OCI-LY3 (cell line): ENCODE measurements around the gene EAF2.

Experiments
- H2AFZ ChIP-seq: fragments of 200-600, 300-600 bp; shearing (Covaris generic); 2 replicates; pipeline ENCODE4 v1.6.0; 2014; ENCODE audit warnings: antibody characterized with exemption, low read depth, low read length
- H3K27ac ChIP-seq: fragments of 200-600, 300-600 bp; sonication (generic); 2 replicates; pipeline ENCODE4 v1.5.1; 2014; ENCODE audit warnings: mild to moderate bottlenecking, low read length, moderate library complexity, mixed read lengths
- H3K27me3 ChIP-seq: fragments of 200-600, 300-600 bp; sonication (generic); 2 replicates; pipeline ENCODE4 v1.6.1; 2014; ENCODE audit warnings: low read depth, low read length, mixed read lengths
- H3K36me3 ChIP-seq: fragments of 200-600, 300-600 bp; sonication (generic); replicated peaks from 2 replicates; pipeline ENCODE3; 2014; ENCODE audit warnings: low read depth, low read length, mixed read lengths
- H3K4me1 ChIP-seq: fragments of 300-600, 200-600 bp; sonication (generic); 2 replicates; pipeline ENCODE4 v1.6.1; 2014; ENCODE audit warnings: low read length, mixed read lengths
- H3K4me2 ChIP-seq: fragments of 200-600, 300-600 bp; sonication (generic); 2 replicates; pipeline ENCODE4 v1.6.1; 2014; ENCODE audit warnings: low read length, mixed read lengths
- H3K4me3 ChIP-seq: fragments of 300-600, 200-600 bp; sonication (generic); 2 replicates; pipeline ENCODE4 v1.5.1; 2014; ENCODE audit warnings: antibody characterized with exemption, mild to moderate bottlenecking, low read length, moderate library complexity
- H3K79me2 ChIP-seq: fragments of 300-600, 200-600 bp; shearing (Covaris generic); 2 replicates; pipeline ENCODE4 v1.6.1; 2014; ENCODE audit warnings: mild to moderate bottlenecking, low read length, mixed read lengths
- H3K9ac ChIP-seq: fragments of 300-600, 200-600 bp; shearing (Covaris generic); 2 replicates; pipeline ENCODE4 v1.6.0; 2014; ENCODE audit warnings: mild to moderate bottlenecking, low read length, moderate library complexity
- H3K9me3 ChIP-seq: fragments of 200-600, 300-600 bp; shearing (Covaris generic); 2 replicates; pipeline ENCODE4 v1.6.1; 2014; ENCODE audit warnings: low read length, mixed read lengths; ENCODE audit not compliant: insufficient read depth
- H4K20me1 ChIP-seq: fragments of 200-600, 300-600 bp; sonication (generic); 2 replicates; pipeline ENCODE4 v1.6.1; 2016; ENCODE audit warnings: low read length, mixed read lengths; ENCODE audit not compliant: insufficient read depth
- EZH2phosphoT487 ChIP-seq: fragments of 200-600 bp; shearing (Covaris generic); IDR thresholded peaks from 2 replicates; pipeline ENCODE4 v1.6.1; 2018; ENCODE audit warnings: antibody characterized with exemption, mixed run types, low read depth
- TF ChIP-seq, protein P1 (sequence below): fragments of 200-600, 300-600 bp; sonication (generic); IDR thresholded peaks from 2 replicates; pipeline ENCODE4 v1.5.1; 2014; ENCODE audit warnings: antibody characterized with exemption, low read length, low read depth

EAF2 gene

DNA sequence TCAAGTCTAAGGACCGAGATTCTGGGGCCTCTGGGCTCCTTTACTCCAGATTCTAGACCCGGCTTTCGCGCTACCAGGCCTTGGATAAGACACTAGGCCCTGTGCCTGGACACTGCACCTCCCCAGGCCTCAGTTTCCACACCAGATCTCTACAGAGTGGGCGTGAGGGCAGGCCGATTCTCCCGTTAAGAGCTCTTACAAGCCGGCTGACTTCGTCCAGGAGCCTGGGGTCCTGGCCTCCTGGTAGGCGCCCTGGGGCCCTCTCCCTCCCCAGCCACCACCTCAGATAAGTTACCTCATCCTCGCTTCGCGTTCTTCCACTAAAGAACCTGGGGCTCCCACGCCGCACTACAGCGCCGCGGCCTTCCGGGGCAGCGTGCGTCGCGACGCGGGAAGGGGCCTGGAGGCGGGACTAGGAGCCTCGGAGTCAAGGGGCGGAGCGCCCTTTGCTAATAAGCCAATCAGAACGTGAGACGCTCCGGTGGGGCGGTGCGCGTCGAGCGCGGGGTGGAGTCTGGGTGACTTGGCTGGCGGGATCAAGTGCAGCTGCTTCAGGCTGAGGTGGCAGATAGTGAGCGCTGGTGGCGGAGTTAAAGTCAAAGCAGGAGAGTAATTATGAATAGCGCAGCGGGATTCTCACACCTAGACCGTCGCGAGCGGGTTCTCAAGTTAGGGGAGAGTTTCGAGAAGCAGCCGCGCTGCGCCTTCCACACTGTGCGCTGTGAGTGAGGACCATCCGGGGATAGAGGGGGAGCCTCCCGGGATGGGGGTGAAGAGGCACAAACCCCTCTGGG is at the start of gene EAF2, which contains the start of gene IQCB1:
EAF2 (plus strand) TSS at position 539 of the 794 bp plus-strand sequence; CDS start at position 616, 77 bp downstream.
IQCB1 (minus strand) TSS at position 390 of the 794 bp plus-strand sequence. CDS start 6,100 bp downstream, outside the sequence.
- H3K27ac ChIP-seq = peak within 1 kb of the TSS; percentile 87
- no peaks in the 10 kb centered on the region for H3K27me3 ChIP-seq
- H2AFZ ChIP-seq = peak within 1 kb of the TSS; percentile 87
- TF ChIP-seq EZH2phosphoT487 = no peak
- H3K9ac ChIP-seq = peak within 1 kb of the TSS; percentile 99
- H3K9me3 ChIP-seq = no peaks in the 10 kb centered on the region
- peaks cover 76% of the 10 kb centered on the region for H3K79me2 ChIP-seq
- H3K4me3 ChIP-seq = peak within 1 kb of the TSS; percentile 94
- peaks cover 19% of the 10 kb centered on the region for H3K4me1 ChIP-seq
- peak within 1 kb of the TSS; percentile 97 for H3K4me2 ChIP-seq
- H4K20me1 ChIP-seq = peaks cover 16% of the 10 kb centered on the region; the same call in 1 of the 2 replicates
- H3K36me3 ChIP-seq = peaks cover 26% of the 10 kb centered on the region

DNA sequence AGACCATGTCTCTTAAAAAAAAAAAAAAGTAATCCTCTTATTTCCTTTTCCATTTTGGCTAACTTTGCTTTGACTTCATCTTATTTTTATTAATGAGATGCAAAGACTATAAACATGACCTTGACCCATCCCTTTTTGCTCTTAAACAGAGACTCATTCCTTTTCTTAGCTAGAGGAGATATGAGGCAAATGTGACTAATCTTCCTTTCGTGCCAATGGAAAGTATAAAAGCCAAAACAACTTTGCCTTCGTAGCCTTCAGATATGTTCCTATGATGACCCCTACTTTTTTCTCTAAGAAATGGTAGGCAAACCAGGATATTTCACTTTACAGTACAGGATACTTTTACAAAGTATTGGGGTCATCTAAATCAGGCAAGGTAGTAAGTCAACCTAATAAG is 48.5 kb upstream of the EAF2 start:
- Histone ChIP-seq H3K79me2 (no peaks in the 10 kb centered on the region), H3K4me3 (no peak overlapping the region), H4K20me1 (no peaks in the 10 kb centered on the region), H3K27me3 (no peaks in the 10 kb centered on the region), H3K9me3 (no peaks in the 10 kb centered on the region), H3K4me1 (no peaks in the 10 kb centered on the region), H3K4me2 (no peak overlapping the region), H3K9ac (no peak overlapping the region), H3K36me3 (peaks cover 47% of the 10 kb centered on the region), H3K27ac (no peak overlapping the region), H2AFZ (no peak overlapping the region)
- TF ChIP-seq EZH2phosphoT487 = no peak
- TF ChIP-seq, protein P1, sequence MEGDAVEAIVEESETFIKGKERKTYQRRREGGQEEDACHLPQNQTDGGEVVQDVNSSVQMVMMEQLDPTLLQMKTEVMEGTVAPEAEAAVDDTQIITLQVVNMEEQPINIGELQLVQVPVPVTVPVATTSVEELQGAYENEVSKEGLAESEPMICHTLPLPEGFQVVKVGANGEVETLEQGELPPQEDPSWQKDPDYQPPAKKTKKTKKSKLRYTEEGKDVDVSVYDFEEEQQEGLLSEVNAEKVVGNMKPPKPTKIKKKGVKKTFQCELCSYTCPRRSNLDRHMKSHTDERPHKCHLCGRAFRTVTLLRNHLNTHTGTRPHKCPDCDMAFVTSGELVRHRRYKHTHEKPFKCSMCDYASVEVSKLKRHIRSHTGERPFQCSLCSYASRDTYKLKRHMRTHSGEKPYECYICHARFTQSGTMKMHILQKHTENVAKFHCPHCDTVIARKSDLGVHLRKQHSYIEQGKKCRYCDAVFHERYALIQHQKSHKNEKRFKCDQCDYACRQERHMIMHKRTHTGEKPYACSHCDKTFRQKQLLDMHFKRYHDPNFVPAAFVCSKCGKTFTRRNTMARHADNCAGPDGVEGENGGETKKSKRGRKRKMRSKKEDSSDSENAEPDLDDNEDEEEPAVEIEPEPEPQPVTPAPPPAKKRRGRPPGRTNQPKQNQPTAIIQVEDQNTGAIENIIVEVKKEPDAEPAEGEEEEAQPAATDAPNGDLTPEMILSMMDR = no peak

- H3K27me3 ChIP-seq = no peaks in the 10 kb centered on the region
- peaks cover 34% of the 10 kb centered on the region for H3K4me1 ChIP-seq
- H3K9ac ChIP-seq = no peak overlapping the region
- H3K27ac ChIP-seq = peak overlapping the region; percentile 58
- 0 out of 2 replicates have a peak overlapping the region, but pooled peaks have one; percentile 12 for H3K4me3 ChIP-seq
- no peaks in the 10 kb centered on the region for H3K9me3 ChIP-seq
- TF ChIP-seq, protein P1 = no peak
- TF ChIP-seq EZH2phosphoT487 = no peak
- peaks cover 25% of the 10 kb centered on the region for H3K36me3 ChIP-seq
- H3K4me2 ChIP-seq = peak overlapping the region; percentile 55
- no peak overlapping the region for H2AFZ ChIP-seq
- H4K20me1 ChIP-seq = no peaks in the 10 kb centered on the region
- no peaks in the 10 kb centered on the region for H3K79me2 ChIP-seq
Measured at GRCh38 chr3:121793078-121793477, 41.9 kb upstream of the EAF2 start.

DNA sequence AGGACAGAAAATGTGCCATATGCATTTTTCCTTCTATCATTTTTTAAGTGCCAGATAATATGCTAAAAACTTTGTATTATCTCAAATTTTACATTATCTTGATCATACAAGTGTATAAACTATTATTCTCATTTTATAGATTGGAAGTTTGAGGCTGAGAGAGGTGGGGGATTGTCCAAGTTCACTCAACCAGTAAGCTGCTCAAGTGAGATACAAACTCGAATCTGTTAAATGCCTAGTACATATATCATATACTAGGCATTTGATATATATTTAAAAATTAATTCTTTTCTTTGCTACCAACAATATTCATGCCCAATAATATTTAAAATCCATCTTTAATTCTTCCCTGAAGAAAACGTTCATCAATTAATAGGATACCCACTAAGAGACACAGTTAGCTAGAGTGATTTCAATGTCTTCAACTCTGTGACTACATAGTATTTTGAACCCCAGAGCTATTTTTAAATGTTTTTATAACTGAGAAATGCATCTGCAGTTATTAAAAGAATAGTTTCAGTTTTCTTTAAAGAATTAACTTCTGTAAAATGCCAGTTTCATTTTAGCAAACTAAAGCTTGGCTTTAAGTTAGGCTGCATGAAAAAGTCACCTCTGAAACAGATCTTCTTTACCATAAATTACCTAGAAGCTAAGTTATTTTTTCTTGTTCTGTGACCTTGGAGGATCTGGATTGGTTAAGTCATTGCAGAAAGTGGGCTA is 40.6 kb upstream of the EAF2 start:
- H3K79me2 ChIP-seq = no peaks in the 10 kb centered on the region
- H3K4me1 ChIP-seq = peaks cover 34% of the 10 kb centered on the region
- no peaks in the 10 kb centered on the region for H3K9me3 ChIP-seq
- H3K4me2 ChIP-seq = peak overlapping the region; percentile 55
- H2AFZ ChIP-seq = no peak overlapping the region
- H3K27ac ChIP-seq = peak overlapping the region; percentile 58
- no peaks in the 10 kb centered on the region for H3K27me3 ChIP-seq
- H4K20me1 ChIP-seq = no peaks in the 10 kb centered on the region
- peak overlapping the region; percentile 18 for H3K4me3 ChIP-seq
- no peak overlapping the region for H3K9ac ChIP-seq
- TF ChIP-seq, protein P1 = no peak
- TF ChIP-seq EZH2phosphoT487 = no peak
- peaks cover 15% of the 10 kb centered on the region for H3K36me3 ChIP-seq
